ENCODE measurements around the gene KAZN.

The KAZN gene

GRCh38 chr1:14808768-14809167, 210.3 kb downstream of the KAZN start:
- no peak for DNase-seq

GRCh38 chr1:14809191-14809981, 210.9 kb downstream of the KAZN start:
- DNase-seq = no peak

- DNase-seq = peak; percentile 53
These were observed 212.3 kb downstream of the KAZN start for GRCh38 chr1:14810595-14811361.

GRCh38 chr1:14811573-14811972, 213.1 kb downstream of the KAZN start:
- no peak for DNase-seq

- DNase-seq = no peak
These were observed 213.7 kb downstream of the KAZN start for GRCh38 chr1:14812189-14812588.

GRCh38 chr1:14815175-14815877, 216.8 kb downstream of the KAZN start:
- DNase-seq = no peak

- DNase-seq = peak; percentile 25
These were observed 219.0 kb downstream of the KAZN start for GRCh38 chr1:14817223-14818170.

DNA sequence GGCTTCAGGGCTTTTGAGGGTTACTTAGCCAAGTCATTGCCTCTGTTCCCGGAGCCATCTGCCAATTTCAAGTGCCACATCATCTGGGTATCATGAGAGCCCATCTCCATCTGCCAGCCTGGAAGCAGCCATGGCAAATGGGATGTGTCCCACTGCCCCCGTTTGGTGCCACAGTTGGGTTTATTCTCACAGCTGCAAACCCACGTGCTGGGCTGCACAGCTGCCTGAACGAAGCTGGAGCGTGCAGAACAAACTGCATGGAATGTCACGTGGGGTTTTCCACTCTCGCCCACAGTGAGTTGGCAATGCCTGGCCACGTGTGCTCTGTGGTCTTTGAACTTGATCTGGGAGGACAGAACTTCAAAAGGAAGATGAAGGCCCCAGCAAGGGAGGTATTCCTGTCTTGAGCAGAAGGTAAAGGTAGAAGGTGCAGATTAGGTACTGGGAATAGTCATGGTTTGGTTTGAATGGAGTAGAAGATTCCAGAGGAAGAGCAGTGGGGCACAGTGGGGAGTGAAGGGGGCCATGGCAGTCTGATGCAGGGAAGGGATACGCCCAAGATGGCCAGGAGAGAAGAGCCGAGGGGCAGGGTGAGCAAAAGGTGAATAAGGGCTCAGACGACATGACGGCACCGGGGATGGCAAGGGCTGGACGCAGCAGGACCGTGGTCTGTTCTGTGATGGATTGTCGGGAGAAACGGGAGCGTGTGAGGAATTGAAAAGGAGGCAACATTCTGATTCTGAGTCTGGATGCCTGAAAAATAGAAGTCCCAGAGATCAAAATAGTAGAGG, 222.0 kb downstream of the KAZN start:
- no peak for DNase-seq

- DNase-seq = no peak
These were observed 224.0 kb downstream of the KAZN start for GRCh38 chr1:14822493-14822892.

- no peak for DNase-seq
These were observed 224.5 kb downstream of the KAZN start for GRCh38 chr1:14822996-14823395.

- no peak for DNase-seq
These were observed 225.9 kb downstream of the KAZN start for GRCh38 chr1:14824314-14824915.

DNA sequence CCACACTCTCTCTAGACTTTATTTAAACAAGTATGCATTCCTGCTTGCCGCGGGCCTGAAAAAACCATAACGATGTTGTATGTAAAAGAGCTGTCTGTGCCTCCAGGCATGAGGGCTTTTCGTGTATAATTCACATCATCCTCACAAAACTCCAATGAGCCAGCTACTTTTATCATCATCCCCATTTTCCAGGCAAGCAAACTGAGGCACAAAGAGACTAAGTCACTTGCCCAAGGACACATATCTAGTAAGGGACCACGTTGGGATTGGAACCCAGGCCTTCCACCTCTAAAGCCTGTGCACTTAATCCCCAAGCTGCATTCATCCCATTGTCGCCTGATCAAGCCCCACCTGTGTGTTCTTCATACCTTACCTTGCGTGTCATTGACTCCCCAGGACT, 226.9 kb downstream of the KAZN start:
- DNase-seq = no peak

DNA sequence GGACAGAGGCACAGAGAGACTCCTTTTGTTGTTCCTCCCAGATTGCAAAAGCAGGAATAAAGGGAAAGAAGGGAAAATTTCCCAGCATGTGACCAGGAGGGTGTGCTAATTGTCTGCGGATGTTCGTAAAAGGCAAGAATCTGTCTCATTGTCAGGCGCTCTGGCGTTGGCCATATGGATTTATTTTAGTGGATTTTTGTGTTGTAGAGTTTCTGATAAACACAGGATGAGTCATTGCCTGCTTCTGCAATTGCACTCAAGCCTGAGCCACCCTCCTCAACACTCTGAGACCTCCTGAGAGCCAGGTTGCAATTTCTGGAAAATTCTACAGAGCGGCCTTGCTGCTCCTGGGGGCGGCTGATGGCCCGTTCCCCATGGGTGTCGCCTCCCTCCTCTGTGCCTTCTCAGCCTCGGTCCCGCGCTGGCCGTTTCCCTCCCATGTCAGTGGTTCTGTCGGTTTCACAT, 227.7 kb downstream of the KAZN start:
- peak; percentile 62 for DNase-seq

GRCh38 chr1:14826731-14827326, 228.3 kb downstream of the KAZN start:
- DNase-seq = no peak

DNA sequence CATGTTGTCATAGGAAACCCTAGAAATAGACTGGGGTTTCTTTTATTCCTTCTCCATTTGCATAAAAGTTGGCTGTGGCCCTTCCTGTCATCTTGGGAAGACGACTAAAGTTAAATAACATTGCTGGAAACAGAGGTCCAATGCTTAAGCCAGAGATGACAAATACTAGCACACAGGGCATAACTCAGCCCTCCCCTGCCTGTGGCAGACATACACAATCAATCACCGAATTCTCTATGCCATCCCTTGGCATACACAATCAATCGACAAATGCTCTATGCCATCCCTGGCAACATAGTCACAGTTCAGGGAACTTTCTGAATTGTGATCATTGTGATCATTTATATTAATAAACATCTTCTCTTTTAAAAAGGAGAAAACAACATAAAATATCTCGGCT, 229.4 kb downstream of the KAZN start:
- DNase-seq = no peak

GRCh38 chr1:14828665-14829064, 230.2 kb downstream of the KAZN start:
- DNase-seq = no peak

DNA sequence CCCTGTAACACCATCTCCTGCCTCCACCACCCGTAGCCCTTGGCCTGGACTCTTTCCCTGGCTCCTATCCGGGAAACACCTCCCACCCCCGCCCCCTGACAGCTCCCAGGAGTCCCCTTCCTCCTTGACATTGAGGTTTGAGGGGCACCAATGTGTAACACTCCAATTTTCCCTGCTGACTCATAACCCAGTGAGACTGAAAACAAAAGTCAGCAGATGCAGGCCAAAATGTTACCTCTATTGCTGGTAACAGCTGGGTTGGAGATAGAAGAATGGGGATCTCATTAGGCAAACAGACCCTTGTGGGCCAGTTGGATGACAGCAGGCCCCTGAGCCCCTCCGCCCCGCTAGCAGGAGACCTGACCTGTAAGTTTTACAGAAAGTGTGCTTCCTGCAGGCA, 237.2 kb downstream of the KAZN start:
- no peak for DNase-seq

- DNase-seq = no peak
These were observed 238.1 kb downstream of the KAZN start for GRCh38 chr1:14836426-14837140.

GRCh38 chr1:14840374-14840773, 241.9 kb downstream of the KAZN start:
- no peak for DNase-seq

DNA sequence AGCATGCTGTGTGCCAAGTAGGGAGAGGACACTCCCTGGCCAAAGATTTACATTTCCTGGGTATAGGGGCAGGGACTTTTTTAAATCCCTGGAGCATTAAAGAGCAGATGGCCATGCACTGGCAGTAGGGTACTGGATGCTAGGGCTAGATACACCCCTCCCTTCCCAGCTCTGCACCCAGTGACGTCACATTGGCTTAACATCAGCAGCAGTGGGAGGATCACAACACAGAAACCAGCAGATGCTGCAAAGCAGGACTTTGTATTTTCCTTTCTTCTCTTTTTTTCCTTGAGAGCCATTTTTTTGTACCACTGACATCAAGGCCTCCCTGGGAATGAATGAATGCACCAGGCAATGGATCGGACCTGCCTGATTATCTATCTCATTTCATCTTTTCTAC, 243.0 kb downstream of the KAZN start:
- DNase-seq = no peak

All from eye (tissue), 1 donor.